WI38 (cell line): ENCODE data around the gene PTPA.

Source experiments
- H3K4me3 ChIP-seq: 2 replicates; pipeline ENCODE4 v1.5.1; 2011; ENCODE audit warnings: low read depth, mild to moderate bottlenecking, control low read depth, low read length
- TF ChIP-seq, protein P1 (sequence below): IDR thresholded peaks from 2 replicates; pipeline ENCODE4 v1.5.1; 2012; ENCODE audit warnings: low read depth, mild to moderate bottlenecking, control low read depth, low read length

PTPA gene

DNA sequence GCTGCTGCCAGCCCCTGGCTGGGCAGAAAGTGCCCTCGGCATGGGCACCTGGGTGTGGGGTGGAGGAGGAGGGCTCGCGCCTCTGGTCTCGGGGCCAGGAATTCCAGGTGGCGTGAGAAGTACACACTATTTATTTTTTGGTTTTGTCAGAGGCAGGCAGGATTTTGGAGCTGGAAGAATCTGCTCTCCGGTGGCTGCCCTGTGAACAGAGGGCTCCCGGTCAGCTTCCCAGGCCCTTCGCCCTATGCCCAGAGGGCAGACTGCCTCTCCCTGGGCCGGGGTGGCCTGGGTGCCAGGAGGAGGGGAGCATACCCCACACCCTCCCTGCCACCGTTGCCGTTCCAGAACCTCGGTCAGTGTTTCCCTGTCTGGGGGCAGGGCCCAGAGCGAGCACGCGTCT, 22.0 kb upstream of the PTPA start:
- TF ChIP-seq, protein P1, sequence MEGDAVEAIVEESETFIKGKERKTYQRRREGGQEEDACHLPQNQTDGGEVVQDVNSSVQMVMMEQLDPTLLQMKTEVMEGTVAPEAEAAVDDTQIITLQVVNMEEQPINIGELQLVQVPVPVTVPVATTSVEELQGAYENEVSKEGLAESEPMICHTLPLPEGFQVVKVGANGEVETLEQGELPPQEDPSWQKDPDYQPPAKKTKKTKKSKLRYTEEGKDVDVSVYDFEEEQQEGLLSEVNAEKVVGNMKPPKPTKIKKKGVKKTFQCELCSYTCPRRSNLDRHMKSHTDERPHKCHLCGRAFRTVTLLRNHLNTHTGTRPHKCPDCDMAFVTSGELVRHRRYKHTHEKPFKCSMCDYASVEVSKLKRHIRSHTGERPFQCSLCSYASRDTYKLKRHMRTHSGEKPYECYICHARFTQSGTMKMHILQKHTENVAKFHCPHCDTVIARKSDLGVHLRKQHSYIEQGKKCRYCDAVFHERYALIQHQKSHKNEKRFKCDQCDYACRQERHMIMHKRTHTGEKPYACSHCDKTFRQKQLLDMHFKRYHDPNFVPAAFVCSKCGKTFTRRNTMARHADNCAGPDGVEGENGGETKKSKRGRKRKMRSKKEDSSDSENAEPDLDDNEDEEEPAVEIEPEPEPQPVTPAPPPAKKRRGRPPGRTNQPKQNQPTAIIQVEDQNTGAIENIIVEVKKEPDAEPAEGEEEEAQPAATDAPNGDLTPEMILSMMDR, result no peak
- H3K4me3 ChIP-seq, result no peak overlapping the region

DNA sequence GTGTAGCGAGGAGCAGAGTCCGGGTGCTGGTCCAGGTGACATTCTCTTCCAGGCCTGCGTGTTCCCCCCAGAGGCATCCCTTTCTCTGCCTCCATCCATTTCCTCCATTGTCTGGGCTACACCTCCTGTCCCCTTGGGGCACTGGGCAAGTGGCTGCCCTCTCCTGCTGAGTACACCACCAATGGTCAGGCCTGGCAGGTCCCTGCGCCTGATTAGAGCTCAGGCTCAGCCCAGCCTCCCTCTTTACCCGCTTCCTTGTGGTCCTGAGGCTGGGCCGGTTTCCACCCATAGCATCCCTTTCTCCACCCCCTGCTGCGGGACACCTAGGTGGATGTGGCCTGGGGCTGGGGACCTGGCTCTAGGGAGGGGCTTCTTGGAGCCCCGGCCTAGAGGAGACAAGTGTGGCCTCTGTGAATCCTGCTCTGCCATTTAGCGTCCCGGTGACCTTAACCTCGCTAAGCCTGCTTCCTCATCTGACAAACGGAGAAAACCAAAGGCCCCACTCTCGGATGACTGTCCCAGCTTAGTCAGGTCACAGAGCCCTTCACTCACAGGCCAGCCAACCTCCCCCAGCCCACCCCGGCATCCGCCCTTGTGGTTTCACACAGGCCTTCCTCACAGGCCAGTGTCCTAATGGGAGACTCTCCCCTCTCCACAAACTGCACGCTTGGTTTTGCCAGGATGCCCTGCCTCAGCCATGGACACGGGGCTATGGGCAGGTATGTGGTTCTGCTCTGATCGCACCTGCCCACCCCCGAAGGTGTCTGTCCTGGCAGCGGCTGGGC, 17.4 kb upstream of the PTPA start:
- no peak overlapping the region for H3K4me3 ChIP-seq

DNA sequence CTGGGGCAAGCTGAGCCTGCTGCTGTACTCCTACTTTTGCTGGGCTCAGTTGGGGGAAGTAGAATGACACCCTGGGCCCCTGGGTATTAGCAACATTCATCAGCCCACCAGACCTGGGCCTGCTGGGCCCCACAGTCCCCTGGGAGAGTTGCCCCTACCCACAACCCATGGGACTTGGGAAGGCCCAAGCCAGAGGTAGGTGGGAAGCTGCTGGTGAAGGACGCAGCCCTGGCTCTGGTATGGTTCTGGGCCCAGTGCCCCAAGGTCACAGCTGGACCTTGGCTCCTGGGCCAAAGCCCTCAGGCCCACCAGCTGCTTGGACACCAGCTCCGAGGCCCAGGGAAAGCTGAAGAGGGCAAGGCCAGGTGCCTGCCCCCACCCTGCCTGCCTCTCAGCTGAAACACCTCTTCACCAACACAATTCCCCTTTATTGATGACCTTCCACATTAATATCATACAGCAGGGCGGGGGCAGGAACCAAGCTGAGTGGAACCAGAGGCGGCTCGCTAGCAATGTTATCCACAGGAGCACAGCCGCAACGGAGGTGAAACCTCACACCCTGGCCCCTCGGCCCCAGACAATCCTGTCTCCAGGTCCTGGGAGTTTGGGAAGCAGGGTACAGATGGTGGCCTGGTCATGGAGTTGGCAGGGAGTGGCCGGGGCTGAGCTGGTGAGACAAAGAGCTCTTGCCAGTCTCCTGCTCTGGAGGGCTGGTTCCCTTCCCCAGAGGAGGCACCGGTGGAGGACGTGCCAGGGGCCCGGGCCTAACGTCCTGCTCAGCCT, 16.6 kb upstream of the PTPA start:
- TF ChIP-seq, protein P1, result no peak
- no peak overlapping the region for H3K4me3 ChIP-seq

More for the DNA sequence above, 17.4 kb upstream of the PTPA start:
- TF ChIP-seq, protein P1, result no peak

DNA sequence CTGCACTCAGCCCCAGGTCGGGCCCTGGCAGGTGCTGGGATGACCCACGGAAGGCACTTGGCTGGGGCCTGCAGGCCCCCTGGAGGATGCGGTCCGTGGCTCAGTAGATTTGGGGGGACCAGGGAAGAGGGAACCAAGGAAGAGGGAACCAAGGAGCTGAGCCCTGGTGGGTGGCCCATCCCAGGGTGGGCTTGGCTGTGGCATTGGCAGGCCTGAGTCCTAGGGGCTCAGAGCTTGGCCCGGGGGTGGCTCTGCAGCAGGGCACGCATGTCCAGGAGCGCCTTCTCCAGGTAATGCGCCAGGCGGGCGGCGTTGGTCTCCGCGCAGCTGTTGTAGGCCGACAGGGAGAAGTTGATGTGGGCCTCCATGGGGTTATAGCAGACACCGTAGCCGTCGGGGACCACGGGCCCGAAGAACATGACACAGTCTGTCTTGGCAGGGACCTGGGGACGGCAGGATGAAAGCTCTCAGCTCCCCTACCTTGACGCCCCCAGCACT, 16.0 kb upstream of the PTPA start:
- H3K4me3 ChIP-seq, result no peak overlapping the region
- TF ChIP-seq, protein P1, result no peak

DNA sequence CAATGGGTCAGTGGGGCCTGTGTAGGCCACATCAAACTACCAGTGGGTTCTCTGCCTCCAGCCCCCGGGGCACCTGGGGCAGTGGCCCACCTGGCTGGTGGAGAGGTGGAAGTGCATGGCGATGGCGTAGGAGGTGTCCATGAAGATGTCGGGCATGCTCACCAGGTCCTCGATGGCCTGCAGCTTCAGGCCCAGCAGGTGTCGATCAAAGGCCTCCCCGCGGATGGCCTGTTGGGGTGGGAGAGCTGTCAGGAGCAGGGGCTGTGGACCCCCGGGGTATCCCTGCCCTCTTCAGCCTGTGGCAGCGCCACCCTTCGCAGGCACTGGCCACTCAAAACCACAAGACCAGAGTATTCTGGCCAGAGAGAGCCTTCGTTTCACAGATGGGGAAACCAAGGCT, 15.3 kb upstream of the PTPA start:
- TF ChIP-seq, protein P1, result no peak
- H3K4me3 ChIP-seq, result no peak overlapping the region

DNA sequence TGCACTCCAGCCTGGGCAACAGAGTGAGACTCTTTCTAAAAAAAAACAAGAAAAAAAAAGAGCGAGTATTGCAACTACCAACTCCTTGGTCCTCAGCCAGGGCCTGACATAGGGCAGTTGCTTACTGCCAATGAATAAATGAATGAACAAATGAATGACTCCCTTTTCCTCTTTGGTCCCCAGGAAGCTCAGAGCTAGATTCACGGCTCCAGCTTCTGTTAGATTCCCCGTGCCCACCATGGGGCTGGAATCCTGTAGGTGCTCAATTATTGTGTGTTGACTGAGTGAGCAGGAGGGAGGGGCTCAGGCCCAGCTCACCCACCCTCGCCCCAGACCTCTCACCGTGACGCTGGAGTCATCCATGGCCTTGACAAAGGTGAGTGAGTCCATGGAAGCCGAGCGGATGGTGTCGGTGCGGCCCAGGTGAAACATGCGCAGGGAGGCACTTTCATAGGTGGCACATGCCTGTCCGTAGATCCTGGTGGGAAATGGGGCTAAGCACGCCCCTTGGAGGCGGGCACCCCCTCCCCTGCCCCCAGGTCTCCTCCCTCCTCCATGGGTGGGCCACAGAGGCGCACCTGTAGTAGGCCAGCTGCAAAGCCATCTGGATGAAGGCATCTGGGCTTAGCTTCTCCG, 13.4 kb upstream of the PTPA start:
- H3K4me3 ChIP-seq, result no peak overlapping the region
- TF ChIP-seq, protein P1, result no peak
